Effector CD4-positive, alpha-beta T cell (primary cell): ENCODE measurements around the gene OPA1.

ENCODE experiments used
- DNase-seq: peaks from one replicate; pipeline ENCODE4 v3.0.0-alpha.2; 2020

Gene OPA1

GRCh38 chr3:193656445-193656844 lies 63.4 kb downstream of the OPA1 start:
- DNase-seq: no peak

- no peak for DNase-seq
Measured at GRCh38 chr3:193656878-193657282, 63.9 kb downstream of the OPA1 start.

GRCh38 chr3:193660171-193660570 lies 67.2 kb downstream of the OPA1 start:
- no peak for DNase-seq

- DNase-seq: no peak
Measured at GRCh38 chr3:193660698-193661411, 67.8 kb downstream of the OPA1 start.

- no peak for DNase-seq
Measured at GRCh38 chr3:193662757-193663322, 69.8 kb downstream of the OPA1 start.

- DNase-seq: no peak
Measured at GRCh38 chr3:193665370-193665989, 72.5 kb downstream of the OPA1 start.

- DNase-seq: no peak
Measured at GRCh38 chr3:193673845-193674244, 80.8 kb downstream of the OPA1 start.

GRCh38 chr3:193674714-193675113 lies 81.7 kb downstream of the OPA1 start:
- no peak for DNase-seq

GRCh38 chr3:193677734-193678133 lies 84.7 kb downstream of the OPA1 start:
- DNase-seq: no peak

- DNase-seq: no peak
Measured at GRCh38 chr3:193680220-193680619, 87.2 kb downstream of the OPA1 start.

GRCh38 chr3:193681631-193682030 lies 88.6 kb downstream of the OPA1 start:
- no peak for DNase-seq

- no peak for DNase-seq
Measured at GRCh38 chr3:193686665-193687483, 93.9 kb downstream of the OPA1 start.

- DNase-seq: no peak
Measured at GRCh38 chr3:193688834-193689714, 96.1 kb downstream of the OPA1 start.

- DNase-seq: no peak
Measured at GRCh38 chr3:193693774-193694173, 100.8 kb downstream of the OPA1 start.

- DNase-seq: no peak
Measured at GRCh38 chr3:193701953-193702635, 109.1 kb downstream of the OPA1 start.

- no peak for DNase-seq
Measured at GRCh38 chr3:193702967-193703366, 110.0 kb downstream of the OPA1 start.

- DNase-seq: no peak
Measured at GRCh38 chr3:193704431-193704830, 111.4 kb downstream of the OPA1 start.

GRCh38 chr3:193708270-193708669 lies 115.3 kb downstream of the OPA1 start:
- no peak for DNase-seq

- DNase-seq: no peak
Measured at GRCh38 chr3:193710286-193711165, 117.5 kb downstream of the OPA1 start.

- no peak for DNase-seq
Measured at GRCh38 chr3:193711166-193711485, 118.1 kb downstream of the OPA1 start.

- no peak for DNase-seq
Measured at GRCh38 chr3:193711523-193711963, 118.5 kb downstream of the OPA1 start.
